IMR-90 (cell line): ENCODE measurements around the gene CST1.

Source experiments
- BHLHE40 ChIP-seq: fragments of 150-350 bp; IDR thresholded peaks from 2 replicates; pipeline ENCODE4 v1.6.1; 2016; ENCODE audit warnings: mild to moderate bottlenecking, low read depth, low read length
- CEBPB ChIP-seq: IDR thresholded peaks from 2 replicates; pipeline ENCODE4 v1.6.1; 2012; ENCODE audit warnings: low read depth, low read length, improper control_type of control experiment
- CHD1 ChIP-seq: IDR thresholded peaks from 2 replicates; pipeline ENCODE4 v1.6.1; 2012; ENCODE audit warnings: low read depth, low read length, improper control_type of control experiment
- FOS ChIP-seq: fragments of 150-350 bp; IDR thresholded peaks from 2 replicates; pipeline ENCODE4 v1.6.1; 2016; ENCODE audit warnings: low read depth, low read length
- MXI1 ChIP-seq: IDR thresholded peaks from 2 replicates; pipeline ENCODE4 v1.6.1; 2012; ENCODE audit warnings: low read depth, mild to moderate bottlenecking, low read length, moderate library complexity, borderline replicate concordance
- NFE2L2 ChIP-seq: fragments of 150-350 bp; IDR thresholded peaks from 2 replicates; pipeline ENCODE4 v1.6.1; 2016; ENCODE audit warnings: low read depth, mild to moderate bottlenecking, low read length
- POLR2A ChIP-seq: IDR thresholded peaks from 2 replicates; pipeline ENCODE4 v1.6.1; 2012; ENCODE audit warnings: mild to moderate bottlenecking, low read depth, low read length
- RAD21 ChIP-seq: IDR thresholded peaks from 2 replicates; pipeline ENCODE4 v1.6.1; 2012; ENCODE audit warnings: low read length, improper control_type of control experiment
- RCOR1 ChIP-seq: IDR thresholded peaks from 2 replicates; pipeline ENCODE4 v1.6.1; 2012; ENCODE audit warnings: mild to moderate bottlenecking, low read length, improper control_type of control experiment; ENCODE audit not compliant: insufficient replicate concordance
- RFX5 ChIP-seq: IDR thresholded peaks from 2 replicates; pipeline ENCODE4 v1.8.0; 2012; ENCODE audit warnings: low read depth, mild to moderate bottlenecking, low read length, moderate library complexity
- SMC3 ChIP-seq: fragments of 150-350 bp; IDR thresholded peaks from 2 replicates; pipeline ENCODE4 v1.6.1; 2016; ENCODE audit warnings: low read depth, mild to moderate bottlenecking, antibody characterized with exemption, low read length, moderate library complexity
- TF ChIP-seq, protein P1 (sequence below): conservative IDR thresholded peaks from 2 replicates; pipeline ENCODE4 v1.5.1; 2012; ENCODE audit warnings: mild to moderate bottlenecking, low read depth, low read length, improper control_type of control experiment
- TF ChIP-seq, protein P2 (sequence below): fragments of 150-350 bp; IDR thresholded peaks from 2 replicates; pipeline ENCODE4 v1.6.1; 2016; ENCODE audit warnings: low read depth, mild to moderate bottlenecking, low read length, moderate library complexity, borderline replicate concordance
- TF ChIP-seq, protein P3 (sequence below): fragments of 150-350 bp; IDR thresholded peaks from 2 replicates; pipeline ENCODE4 v1.6.1; 2017; ENCODE audit warnings: mild to moderate bottlenecking, antibody characterized with exemption, low read length, low read depth

DNA sequence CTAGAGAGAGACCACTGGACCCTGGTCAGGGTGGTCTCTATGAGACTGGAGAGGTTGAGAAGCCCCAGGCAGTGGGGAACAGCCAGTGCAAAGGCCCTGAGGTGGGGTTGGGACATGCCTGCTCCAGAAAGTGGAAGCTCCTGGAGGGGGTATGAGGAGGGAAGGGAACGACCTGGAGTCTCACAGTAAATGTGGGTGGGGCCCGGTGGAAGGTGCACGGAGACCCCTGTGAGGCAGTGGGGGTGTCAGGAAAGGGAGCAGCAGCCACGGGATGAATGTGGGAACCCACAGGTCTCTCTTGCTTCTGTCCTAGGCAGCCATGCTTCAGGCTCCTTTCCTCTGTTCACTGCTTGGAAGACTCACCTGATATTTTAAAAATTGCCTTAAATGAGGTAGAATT is 1.3 kb upstream of the CST1 start:
- TF ChIP-seq RFX5 (no peak), POLR2A (no peak), BHLHE40 (no peak), SMC3 (no peak), CEBPB (no peak), CHD1 (no peak), MXI1 (no peak), FOS (no peak), NFE2L2 (no peak), RCOR1 (no peak), RAD21 (no peak)
- TF ChIP-seq, protein P1, sequence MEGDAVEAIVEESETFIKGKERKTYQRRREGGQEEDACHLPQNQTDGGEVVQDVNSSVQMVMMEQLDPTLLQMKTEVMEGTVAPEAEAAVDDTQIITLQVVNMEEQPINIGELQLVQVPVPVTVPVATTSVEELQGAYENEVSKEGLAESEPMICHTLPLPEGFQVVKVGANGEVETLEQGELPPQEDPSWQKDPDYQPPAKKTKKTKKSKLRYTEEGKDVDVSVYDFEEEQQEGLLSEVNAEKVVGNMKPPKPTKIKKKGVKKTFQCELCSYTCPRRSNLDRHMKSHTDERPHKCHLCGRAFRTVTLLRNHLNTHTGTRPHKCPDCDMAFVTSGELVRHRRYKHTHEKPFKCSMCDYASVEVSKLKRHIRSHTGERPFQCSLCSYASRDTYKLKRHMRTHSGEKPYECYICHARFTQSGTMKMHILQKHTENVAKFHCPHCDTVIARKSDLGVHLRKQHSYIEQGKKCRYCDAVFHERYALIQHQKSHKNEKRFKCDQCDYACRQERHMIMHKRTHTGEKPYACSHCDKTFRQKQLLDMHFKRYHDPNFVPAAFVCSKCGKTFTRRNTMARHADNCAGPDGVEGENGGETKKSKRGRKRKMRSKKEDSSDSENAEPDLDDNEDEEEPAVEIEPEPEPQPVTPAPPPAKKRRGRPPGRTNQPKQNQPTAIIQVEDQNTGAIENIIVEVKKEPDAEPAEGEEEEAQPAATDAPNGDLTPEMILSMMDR = no peak
- TF ChIP-seq, protein P2, sequence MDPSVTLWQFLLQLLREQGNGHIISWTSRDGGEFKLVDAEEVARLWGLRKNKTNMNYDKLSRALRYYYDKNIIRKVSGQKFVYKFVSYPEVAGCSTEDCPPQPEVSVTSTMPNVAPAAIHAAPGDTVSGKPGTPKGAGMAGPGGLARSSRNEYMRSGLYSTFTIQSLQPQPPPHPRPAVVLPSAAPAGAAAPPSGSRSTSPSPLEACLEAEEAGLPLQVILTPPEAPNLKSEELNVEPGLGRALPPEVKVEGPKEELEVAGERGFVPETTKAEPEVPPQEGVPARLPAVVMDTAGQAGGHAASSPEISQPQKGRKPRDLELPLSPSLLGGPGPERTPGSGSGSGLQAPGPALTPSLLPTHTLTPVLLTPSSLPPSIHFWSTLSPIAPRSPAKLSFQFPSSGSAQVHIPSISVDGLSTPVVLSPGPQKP = no peak
- TF ChIP-seq, protein P3, sequence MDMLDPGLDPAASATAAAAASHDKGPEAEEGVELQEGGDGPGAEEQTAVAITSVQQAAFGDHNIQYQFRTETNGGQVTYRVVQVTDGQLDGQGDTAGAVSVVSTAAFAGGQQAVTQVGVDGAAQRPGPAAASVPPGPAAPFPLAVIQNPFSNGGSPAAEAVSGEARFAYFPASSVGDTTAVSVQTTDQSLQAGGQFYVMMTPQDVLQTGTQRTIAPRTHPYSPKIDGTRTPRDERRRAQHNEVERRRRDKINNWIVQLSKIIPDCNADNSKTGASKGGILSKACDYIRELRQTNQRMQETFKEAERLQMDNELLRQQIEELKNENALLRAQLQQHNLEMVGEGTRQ = no peak
